Activated naive CD4-positive, alpha-beta T cell treated with anti-CD3 and anti-CD28 coated beads, Interleukin-2, amount 50 U/mL, for 72 hours (primary cell): ENCODE measurements around the gene UNC13C. TPM values are rescaled to one million over a fixed set of nuclear protein-coding genes. Genes with fewer than 3 reads are reported as not detected.
"Not testable (repeated sequence)": the region's sequence is repeated elsewhere in the genome, so short reads cannot be mapped to it uniquely, and the experiment has no call there.

Experiments
- ATAC-seq, 2 donors: fragments of 150-1000 bp; cut with Tn5 transposase; 2 replicates each; pipeline ENCODE4 v1.10.0; 2021; ENCODE audit warnings: mild to moderate bottlenecking in 2 of 2, moderate library complexity in 2 of 2
- DNase-seq, 2 donors: peaks; one replicate each; pipeline ENCODE4 v3.0.0; 2021 to 2022; ENCODE audit warnings: low spot score in 2 of 2
- H3K27ac Mint-ChIP-seq, 2 donors: one replicate each; pipeline ENCODE4 v1.8.0; 2022; ENCODE audit warnings: mild to moderate bottlenecking in 2 of 2, mixed read lengths in 2 of 2
- H3K36me3 Mint-ChIP-seq, 2 donors: one replicate each; pipeline ENCODE4 v1.8.0; 2022; ENCODE audit warnings: mixed read lengths in 2 of 2
- H3K9me3 Mint-ChIP-seq, 2 donors: one replicate each; pipeline ENCODE4 v1.8.0; 2022; ENCODE audit warnings: mixed read lengths in 2 of 2
- total RNA-seq, 2 donors: library from RNA; stranded (reverse); gene quantifications; one replicate each; pipeline ENCODE4 v1.2.3, GENCODE V29; 2022

Gene UNC13C
- total RNA-seq, result not detected

DNA sequence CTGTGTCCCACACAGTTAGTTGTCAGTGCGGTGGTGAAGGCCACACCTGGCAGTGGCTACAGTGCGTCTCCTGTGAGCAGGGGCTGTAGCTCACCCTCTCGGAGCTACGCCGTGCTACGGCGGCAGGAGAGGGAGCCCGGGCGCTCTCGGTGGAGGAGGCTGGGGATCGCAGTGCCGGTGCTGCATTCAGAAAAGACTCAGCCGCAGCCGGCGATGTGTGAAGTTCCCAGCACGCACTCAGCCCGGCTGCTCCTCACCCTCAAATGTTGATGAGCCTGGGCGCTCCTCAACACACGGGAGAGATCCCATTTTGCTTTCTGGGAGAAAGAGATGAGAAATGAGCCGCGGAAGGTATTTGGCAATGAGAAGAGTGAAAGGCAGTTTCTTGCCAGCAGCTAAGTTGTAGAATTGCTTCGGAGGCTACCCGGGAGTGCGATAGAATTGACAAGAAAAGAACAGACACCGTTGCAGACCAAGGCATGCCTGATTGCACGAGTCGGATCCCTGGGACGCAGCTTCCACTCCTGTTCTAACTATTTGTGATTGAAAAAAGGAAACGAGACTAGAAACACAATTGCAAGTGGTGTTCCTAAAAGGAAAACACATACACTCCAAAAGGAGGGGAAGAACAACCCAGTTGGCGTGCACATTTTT, at the start of gene UNC13C:
Gene UNC13C (plus strand): TSS at position 189 of the 654 bp plus-strand sequence. CDS start 34,463 bp downstream, outside the sequence.
- Mint-ChIP-seq H3K27ac (no peak within 1 kb of the TSS), H3K9me3 (no peaks in the 10 kb centered on the region), H3K36me3 (peaks cover 9 to 12% of the 10 kb centered on the region in 2 donors)
- DNase-seq (no peak), ATAC-seq (no peak)

DNA sequence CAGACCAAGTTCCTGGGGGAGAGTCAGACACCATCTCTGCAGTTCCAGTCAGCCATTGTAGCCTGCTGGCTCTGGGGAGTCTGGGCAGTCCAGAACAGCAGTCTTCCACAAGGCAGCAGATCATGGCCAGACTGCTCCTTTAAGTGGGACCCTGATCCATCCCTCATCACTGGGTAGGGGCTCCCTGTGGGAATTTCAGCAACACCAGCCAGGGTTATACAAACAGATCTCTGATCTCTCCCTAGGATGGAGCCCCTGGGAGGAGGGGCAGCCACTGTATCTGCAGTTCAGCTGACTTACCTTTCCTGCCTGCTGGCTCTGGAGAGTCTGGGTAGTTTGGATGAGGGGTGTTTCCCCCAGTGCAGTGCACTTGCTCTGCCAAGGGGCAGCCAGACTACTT, 42.1 kb upstream of the UNC13C start:
- ATAC-seq, result no peak
- peaks cover 32 to 52% of the 10 kb centered on the region in 2 donors for H3K9me3 Mint-ChIP-seq
- DNase-seq, result no peak
- H3K27ac Mint-ChIP-seq, result no peak overlapping the region
- peaks cover 11 to 37% of the 10 kb centered on the region in 2 donors for H3K36me3 Mint-ChIP-seq

DNA sequence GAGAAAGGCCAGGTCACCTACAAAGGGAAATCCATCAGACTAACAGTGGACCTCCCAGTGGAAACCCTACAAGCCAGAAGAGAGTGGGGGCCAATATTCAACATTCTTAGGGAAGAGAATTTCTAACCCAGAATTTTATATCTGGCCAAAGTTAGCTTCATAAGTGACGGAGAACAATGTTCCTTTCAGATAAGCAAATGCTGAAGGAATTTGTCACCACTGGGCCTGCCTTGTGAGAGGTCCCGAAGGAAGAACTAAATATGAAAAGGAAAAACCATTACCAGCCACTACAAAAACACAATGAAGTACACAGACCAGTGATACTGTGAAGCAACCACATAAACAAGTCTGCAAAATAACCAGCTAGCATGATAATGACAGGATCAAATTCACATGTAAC, 40.6 kb upstream of the UNC13C start:
- Mint-ChIP-seq H3K9me3 (peaks cover 32 to 45% of the 10 kb centered on the region in 2 donors), H3K36me3 (peaks cover 11 to 33% of the 10 kb centered on the region in 2 donors)
- not testable (repeated sequence) for H3K27ac Mint-ChIP-seq, DNase-seq, ATAC-seq

DNA sequence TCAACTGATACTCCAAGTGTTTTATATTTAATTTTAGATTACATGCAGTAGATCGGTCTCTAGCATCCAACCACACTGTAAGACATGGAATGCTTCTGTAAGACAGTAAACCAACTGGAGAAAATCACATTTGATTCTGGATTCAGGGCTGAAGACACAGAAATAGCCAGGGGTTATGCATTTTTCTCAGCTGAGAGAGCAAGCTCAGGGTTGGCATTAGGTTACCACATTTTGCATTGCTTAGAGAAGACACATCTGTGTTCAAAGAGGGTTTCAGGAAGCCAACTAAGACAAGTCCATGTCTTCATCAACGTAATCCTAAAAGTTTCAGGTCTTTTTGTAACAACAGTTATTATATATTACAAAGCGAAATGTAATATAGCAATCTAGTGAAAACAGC, 27.7 kb upstream of the UNC13C start:
- Mint-ChIP-seq H3K27ac (no peak overlapping the region), H3K36me3 (peaks cover 0 to 4% of the 10 kb centered on the region in 2 donors), H3K9me3 (peaks cover 6 to 11% of the 10 kb centered on the region in 2 donors)
- ATAC-seq, result no peak
- no peak for DNase-seq

DNA sequence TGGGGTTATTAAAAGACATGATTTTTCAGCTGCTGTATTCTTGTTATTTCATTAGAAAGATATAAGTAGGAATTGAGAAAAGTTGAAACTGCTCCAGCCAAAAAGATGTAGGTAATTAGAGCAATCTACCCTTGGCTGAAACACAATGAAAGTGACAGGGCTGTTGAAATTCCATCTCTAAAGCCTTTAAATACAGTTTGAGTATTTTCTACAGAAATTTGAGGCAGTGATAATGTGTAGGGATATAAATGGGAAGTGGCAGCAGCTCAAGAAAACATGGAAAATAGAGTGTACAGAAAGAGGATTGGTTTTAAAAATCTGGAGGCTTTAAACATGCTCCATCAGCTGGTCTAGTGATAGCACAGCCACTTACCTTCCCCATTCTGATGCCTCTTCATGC, 22.8 kb upstream of the UNC13C start:
- no peaks in the 10 kb centered on the region for H3K36me3 Mint-ChIP-seq
- DNase-seq, result no peak
- ATAC-seq, result no peak
- H3K9me3 Mint-ChIP-seq, result no peaks in the 10 kb centered on the region
- no peak overlapping the region for H3K27ac Mint-ChIP-seq

DNA sequence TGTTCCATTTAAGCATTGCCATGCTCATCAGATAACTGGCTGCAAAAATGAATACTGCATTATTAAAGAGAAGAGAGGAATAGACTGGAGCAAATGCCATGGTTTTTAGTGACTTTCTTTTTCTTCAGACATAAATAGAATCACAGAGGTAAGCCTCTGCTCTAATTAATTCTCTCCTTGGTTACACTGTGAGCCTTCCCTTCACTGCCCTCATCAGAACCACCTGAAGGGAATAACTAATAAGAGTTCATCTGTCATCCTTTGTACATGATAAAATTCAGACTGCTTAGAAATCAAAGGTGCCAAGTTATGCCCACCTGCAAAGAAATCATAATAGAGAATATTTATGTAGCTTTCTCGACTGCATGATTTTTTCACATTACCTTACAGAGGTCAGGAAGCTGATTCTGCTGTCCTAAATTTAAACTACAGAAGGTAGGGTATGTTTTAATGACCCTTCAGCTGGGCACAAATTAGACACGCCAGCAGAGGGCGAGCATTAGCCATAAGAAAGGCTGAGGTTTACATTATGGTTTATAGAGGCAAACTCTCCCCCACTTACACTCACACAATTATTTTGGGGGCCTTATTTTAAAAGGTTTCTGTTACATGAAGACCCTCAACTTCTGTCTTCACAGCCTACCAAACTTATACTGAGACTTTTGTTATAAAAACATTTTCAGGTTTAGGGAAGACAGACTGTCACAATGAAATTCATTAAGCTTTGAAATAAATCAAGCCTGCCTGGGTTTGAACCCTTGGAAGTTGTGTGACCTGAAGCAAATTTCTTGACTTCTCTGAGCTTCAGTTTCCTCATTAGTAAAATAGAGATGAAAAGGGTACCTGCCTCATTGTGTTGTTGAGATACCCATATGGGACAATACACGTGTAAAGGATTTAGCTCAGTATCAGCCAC, 15.3 kb upstream of the UNC13C start:
- Mint-ChIP-seq H3K27ac (no peak overlapping the region), H3K9me3 (no peaks in the 10 kb centered on the region), H3K36me3 (no peaks in the 10 kb centered on the region)
- ATAC-seq (no peak), DNase-seq (peak in 1 of 2 donors; percentile 11)

DNA sequence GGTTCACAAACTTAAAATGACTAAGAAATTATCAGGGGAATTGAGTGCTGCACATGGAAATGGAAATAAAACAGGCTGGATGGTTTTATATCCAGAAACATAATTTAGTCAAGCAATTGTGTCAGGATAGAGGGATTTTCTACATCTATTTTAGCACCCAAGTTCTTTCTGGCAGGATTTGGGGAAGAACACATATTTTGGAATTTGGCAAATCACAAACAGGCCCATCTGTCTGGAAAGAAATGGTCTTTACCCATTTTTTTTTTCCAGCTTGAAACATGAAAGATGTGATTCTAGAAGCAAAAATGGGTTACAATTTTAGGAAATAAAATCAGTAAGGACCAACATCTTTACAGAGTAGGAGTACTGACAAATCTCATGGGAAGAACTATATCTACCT, 14.4 kb upstream of the UNC13C start:
- DNase-seq (no peak), ATAC-seq (no peak)
- Mint-ChIP-seq H3K9me3 (no peaks in the 10 kb centered on the region), H3K27ac (no peak overlapping the region), H3K36me3 (no peaks in the 10 kb centered on the region)

DNA sequence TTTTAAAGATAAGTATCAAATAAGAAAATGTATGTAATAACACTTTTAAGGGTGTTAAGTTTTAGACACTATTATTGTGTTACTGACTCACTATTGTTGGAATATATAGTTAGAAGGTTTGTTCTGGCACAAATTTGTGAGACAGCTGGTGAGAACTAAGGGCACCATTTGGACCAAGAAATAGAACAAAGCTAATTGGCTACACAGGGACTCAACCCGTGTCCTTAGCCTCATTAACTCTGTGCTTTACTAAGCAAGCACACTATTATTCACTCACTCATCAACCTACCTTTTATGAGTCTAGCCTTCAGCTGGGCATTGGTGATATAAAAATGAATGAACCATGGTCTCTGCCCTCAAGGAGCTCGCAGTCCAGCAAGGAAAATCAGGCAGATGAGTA, 4.1 kb upstream of the UNC13C start:
- Mint-ChIP-seq H3K9me3 (no peaks in the 10 kb centered on the region), H3K36me3 (peaks cover 8 to 9% of the 10 kb centered on the region in 2 donors), H3K27ac (no peak overlapping the region)
- no peak for DNase-seq
- no peak for ATAC-seq

DNA sequence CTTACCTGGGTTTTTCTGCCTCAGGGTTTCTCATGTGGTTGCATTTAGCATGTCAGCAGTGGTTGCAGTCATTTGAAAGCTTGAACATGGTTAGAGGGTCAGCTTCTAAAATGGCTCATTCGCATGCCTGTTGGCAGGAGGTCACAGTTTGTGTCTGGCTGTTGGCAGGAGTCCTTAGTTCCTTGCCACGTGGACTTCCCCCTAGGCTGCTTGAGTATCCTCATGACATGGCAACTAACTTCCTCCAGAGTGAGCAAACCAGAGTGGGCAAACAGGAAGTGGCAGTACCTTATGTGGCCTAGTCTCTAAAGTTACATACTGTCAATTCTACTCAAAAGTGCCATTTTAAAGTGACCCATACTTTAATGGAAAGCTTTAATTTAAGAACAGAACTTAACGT, 3.4 kb upstream of the UNC13C start:
- no peaks in the 10 kb centered on the region for H3K9me3 Mint-ChIP-seq
- no peak for ATAC-seq

DNA sequence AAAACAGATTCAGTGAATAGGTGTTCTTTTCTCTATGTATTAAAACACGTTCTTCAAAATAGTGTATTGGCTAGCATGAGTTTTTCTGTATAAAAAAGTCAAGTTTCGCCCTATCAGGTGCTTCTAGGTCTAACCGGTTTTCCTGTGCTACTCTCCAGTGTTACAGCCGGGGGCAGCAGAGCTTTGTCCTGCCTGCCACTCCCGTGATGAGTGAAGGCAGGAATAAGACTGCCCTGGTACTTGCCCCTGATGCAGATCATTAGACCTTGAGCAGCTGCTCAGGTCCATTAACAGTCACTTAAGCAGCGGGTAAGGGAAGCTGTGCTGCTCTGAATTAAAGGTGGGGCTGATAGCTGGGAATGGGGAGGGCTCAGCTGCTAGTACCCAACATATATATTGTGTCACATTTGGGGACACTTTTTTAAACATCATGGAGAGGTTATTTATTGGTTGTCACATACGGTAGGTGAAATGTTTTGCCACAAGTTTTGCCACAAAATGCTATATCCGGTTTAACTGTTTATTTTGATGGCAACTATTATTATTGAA, 1.3 kb upstream of the UNC13C start:
- ATAC-seq, result no peak
- Mint-ChIP-seq H3K9me3 (no peaks in the 10 kb centered on the region), H3K36me3 (peaks cover 9 to 12% of the 10 kb centered on the region in 2 donors), H3K27ac (no peak overlapping the region)
- no peak for DNase-seq

More for the DNA sequence above, 3.4 kb upstream of the UNC13C start:
- Mint-ChIP-seq H3K36me3 (peaks cover 9 to 12% of the 10 kb centered on the region in 2 donors), H3K27ac (no peak overlapping the region)
- no peak for DNase-seq

DNA sequence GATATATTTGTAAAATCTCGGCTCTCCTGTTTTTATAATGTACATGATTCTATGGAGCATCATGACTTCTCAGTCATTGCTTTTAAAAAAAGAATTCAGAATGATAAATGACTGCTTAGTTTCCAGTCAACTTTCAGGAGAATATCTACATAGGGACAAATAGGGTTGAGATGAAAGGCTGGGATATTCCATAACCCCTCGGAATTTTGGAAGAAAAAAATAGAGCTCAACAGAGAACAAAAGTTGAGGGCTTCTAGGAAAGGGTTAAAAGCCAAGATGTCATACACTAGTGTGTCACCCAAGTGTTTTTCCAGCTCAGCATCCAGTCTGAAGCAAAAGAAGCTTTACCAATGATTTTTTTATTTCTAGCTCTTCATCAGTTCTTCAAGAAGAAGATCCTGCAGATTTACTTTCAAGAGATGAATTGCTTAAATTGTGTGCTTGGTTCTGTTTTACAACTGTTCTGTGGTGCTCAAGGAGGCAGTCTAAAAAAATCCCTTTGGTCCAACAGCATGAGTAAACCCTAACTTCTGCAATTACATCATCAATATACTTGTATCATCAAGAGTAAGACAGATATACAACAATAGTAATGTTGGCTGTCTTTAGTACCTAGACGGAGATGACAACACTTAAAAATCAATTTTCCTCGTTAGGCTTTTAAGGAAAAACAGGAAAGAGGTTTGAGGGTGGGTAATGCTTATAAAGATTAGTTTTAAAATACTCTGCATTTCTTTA, 979 bp downstream of the UNC13C start:
- H3K27ac Mint-ChIP-seq, result no peak overlapping the region
- H3K9me3 Mint-ChIP-seq, result no peaks in the 10 kb centered on the region
- DNase-seq, result no peak
- no peak for ATAC-seq
- H3K36me3 Mint-ChIP-seq, result peaks cover 9 to 12% of the 10 kb centered on the region in 2 donors

DNA sequence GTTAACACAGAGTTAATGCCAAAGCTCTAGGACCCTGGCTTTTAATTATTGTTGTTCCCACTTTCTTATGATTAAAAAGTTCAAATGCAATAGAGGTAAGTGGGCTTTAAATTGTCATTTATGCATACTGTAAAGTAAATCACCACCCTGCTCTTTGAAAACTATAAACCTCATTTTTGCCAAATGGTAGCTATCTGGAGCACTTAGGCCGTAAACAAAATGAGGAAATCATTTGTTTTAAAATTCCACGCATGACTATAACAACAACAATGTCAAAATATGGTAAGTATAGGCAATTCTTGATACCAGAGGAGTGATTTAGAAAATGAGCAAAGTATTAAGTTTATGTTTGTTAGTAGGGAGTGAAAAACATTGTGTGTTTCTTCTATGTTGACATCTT, 1.8 kb downstream of the UNC13C start:
- Mint-ChIP-seq H3K27ac (no peak overlapping the region), H3K9me3 (no peaks in the 10 kb centered on the region), H3K36me3 (peaks cover 9 to 12% of the 10 kb centered on the region in 2 donors)
- DNase-seq, result no peak
- no peak for ATAC-seq

DNA sequence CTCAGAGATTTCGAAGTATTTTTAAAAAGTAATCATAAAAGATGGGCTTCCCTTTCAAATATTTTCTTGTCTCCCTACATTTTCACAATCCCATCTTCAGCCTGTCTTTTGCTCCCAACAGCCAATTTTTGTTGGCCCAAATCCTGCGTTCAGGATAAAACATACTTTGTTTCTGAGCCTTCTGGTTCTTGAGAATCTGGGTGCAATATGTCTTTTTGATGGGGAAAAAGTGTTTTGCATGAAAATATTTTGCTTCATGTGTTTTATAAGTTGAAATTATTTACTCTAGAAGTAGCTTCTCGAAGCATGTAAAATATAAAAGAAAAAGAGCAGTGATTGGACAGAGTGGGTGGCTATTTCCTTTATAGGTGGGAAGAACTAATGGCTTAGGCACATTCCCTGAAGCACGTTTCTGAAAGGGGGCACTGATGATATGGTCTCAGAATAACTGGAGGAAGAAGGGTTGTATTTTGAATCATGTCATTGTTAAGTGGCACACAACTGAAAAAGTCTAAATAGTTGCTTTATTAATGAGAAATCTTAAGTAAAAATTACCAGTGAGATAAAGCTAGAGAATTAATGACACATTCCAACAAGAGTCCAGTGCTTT, 3.9 kb downstream of the UNC13C start:
- Mint-ChIP-seq H3K27ac (no peak overlapping the region), H3K36me3 (peaks cover 9 to 12% of the 10 kb centered on the region in 2 donors), H3K9me3 (peaks cover 0 to 6% of the 10 kb centered on the region in 2 donors)
- DNase-seq, result no peak
- ATAC-seq, result no peak

DNA sequence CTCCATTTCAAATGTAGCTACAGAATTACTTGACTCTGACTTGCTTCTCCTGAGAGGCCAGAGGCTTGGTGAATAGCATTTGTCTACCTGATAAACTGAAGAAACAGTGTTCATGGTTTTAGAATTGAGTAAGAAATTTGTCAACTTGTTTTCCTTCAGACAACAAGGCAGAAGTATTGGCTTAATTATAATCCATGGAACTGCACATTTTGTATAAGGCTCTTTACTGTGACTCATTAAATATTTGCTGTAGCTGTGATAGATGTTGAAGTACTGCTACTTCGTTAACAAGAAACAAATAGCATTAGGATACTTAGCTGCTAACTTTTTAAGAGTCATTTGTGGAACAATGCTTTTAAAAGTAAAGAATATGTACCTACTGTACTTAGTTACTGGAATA, 4.6 kb downstream of the UNC13C start:
- DNase-seq (no peak), ATAC-seq (no peak)
- Mint-ChIP-seq H3K9me3 (peaks cover 0 to 6% of the 10 kb centered on the region in 2 donors), H3K27ac (no peak overlapping the region), H3K36me3 (peaks cover 9 to 12% of the 10 kb centered on the region in 2 donors)

DNA sequence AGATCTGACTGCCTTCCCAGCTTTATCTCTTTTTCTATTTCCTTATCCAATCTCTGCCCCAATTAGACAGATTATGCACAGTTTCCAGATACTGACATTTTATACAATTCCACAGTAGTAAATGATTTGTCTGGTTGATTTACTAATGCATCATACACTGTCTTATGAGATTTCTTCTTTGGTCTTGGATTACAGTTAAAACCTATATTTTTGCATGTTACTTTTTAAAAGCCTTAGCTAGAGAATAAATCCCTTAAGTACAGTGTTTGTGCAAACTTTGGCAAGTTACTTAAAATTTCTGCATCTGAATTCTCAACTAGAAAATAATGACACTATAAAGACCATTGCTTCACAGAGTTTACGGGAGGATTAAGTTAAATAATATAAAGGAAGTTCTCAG, 6.0 kb downstream of the UNC13C start:
- no peak for DNase-seq
- Mint-ChIP-seq H3K27ac (no peak overlapping the region), H3K9me3 (peaks cover 0 to 6% of the 10 kb centered on the region in 2 donors), H3K36me3 (peaks cover 0 to 2% of the 10 kb centered on the region in 2 donors)
- ATAC-seq, result no peak

DNA sequence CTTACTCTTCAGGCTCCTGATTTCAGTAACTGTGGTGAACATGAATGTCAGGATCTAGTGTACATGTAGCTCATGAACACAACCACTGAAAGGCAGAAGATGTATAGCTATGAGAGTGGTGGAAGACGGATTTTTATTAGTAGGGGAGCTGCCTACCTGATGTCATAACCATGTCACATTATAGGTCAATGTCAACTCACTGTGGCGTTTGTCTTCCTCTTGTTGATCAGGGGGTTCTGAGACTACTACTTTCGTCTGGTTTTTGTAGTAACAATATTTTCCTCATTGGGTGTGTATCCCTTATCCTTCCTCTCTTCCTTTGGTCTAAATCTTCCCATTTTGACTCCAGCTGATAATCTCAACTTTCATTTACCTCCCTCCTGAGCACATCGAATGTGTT, 7.3 kb downstream of the UNC13C start:
- H3K36me3 Mint-ChIP-seq, result no peaks in the 10 kb centered on the region
- H3K27ac Mint-ChIP-seq, result no peak overlapping the region
- ATAC-seq, result no peak
- peaks cover 0 to 6% of the 10 kb centered on the region in 2 donors for H3K9me3 Mint-ChIP-seq
- DNase-seq, result no peak
